ENCODE results near the gene CHCHD6.

Gene CHCHD6

GRCh38 chr3:126745760-126746394 lies 41.8 kb downstream of the CHCHD6 start:
- DNase-seq: no peak

GRCh38 chr3:126746395-126747177 lies 42.5 kb downstream of the CHCHD6 start:
- no peak for DNase-seq

DNA sequence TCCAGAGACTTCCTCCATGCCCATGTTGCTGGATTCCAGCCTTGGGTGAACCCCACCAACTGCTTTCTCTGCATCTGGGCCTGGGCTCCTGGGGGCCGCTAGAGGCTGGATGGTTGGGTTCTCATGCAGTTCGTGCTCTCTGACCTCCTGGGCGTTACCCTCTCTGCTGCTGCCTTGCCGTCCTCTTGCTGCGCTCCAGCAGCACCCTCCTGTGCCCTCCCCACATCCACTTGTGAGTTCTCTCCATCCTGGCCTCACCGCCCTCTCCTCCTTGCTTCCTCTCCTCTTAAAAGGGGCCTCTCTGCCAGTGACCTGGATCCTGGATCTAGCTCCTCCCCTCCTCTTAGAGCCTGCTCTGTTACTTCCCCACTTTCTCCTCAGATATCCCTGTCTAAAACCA lies 43.7 kb downstream of the CHCHD6 start:
- DNase-seq: no peak

GRCh38 chr3:126748701-126749546 lies 44.9 kb downstream of the CHCHD6 start:
- no peak for DNase-seq

DNA sequence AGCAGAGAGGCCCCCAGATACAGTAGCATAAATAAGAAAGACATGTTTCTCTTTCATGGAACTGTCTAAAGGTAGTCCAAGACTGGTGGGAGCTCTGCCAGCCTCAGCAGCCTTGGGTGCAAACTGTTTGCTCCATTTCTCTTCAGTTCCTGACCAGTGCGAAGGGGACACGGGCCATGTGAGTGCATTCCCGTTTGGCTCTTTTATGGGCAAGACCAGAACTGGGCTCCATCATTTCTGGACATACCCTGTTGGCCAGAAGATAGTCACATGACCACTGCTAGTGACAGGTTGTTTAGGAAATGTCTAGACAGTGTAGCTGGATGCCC lies 45.5 kb downstream of the CHCHD6 start:
- no peak for DNase-seq

DNA sequence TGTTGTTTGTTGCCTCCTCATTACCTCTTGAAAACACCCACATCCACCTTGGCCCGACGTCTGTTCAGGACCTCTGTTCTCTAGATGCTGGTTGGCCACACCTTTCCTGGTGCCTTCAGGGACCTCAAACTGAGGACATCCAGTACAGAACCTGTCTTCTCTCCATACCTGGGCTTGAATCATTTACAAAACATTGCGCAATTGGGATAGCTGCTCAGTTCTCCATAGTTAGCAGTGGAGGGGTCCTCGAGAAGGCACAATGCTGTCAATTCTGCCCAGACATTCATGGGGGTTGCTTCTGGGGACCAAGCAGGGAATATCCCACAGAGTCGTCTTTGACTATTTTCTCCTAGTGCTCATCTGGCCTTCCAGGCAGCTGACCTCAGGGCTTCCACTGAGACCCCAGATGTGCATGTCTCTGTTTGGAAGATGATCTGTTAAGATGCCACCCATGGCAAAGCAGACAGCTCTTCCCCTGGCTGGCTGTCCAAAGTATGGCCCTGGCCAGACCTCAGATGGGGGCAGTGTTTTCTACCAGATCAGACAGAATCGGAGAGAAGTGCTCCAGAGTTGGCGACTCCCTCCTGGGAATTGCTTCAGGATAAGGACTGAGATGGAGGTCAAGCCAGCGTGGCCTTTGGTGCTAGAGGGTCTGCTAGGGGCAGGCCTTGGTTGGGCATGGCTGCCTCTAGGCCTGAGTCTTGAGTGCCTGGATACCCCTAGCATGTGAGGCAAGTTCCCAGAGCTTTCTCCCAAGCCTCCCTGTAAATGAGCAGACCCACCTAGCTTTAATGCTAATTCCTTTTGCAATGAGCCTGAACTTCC lies 46.1 kb downstream of the CHCHD6 start:
- DNase-seq: no peak

DNA sequence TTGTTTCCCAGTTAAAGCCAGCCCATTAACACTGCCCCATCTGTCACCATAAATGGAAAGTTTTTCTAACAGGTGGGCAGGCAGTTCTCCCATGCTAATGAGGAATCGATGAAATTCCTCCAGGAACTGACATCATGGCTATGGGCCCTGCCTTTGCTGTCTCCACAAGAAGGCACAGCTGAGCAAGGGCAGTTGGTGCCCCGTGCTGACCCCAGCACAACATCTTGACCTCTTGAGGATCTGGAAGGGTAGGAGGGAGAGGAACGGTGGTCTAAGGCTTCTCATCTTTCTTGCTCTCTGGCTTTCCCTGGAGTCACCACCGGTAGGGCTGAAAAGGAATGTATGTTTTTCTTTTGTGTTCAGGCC lies 46.7 kb downstream of the CHCHD6 start:
- DNase-seq: no peak

DNA sequence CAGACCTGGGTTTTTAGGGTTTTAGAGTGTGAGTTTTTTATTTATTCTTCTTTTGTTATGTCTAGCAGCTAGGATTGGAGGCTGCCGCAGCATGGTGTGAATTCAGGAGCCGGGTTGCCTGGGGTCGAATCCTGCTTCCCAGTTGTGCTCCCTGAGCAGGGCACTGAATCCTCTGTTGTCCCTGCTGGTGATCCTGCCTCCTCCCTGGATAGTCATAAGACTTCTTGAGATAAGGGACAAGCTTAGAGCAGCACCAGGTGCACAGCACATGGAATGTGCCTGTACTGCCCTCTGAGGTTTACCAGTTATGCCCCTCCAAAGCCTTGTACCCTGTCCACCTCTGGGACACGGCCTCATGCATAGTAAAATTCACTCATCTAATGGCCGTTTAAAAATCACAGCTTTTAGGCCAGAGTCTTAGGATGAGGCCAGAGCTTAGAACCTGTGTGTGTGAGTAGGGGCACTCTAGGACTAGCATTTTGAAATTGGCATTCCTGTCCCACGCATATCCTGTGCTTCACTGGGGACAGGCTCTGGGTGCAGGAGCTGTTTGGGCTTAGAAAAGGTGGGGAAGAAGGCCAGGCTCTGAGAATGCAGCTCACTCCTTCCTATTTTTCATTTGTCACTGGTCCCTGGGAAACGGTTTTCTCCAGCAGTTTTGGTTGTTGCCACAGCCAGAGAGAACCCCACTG lies 47.7 kb downstream of the CHCHD6 start:
- DNase-seq: no peak

DNA sequence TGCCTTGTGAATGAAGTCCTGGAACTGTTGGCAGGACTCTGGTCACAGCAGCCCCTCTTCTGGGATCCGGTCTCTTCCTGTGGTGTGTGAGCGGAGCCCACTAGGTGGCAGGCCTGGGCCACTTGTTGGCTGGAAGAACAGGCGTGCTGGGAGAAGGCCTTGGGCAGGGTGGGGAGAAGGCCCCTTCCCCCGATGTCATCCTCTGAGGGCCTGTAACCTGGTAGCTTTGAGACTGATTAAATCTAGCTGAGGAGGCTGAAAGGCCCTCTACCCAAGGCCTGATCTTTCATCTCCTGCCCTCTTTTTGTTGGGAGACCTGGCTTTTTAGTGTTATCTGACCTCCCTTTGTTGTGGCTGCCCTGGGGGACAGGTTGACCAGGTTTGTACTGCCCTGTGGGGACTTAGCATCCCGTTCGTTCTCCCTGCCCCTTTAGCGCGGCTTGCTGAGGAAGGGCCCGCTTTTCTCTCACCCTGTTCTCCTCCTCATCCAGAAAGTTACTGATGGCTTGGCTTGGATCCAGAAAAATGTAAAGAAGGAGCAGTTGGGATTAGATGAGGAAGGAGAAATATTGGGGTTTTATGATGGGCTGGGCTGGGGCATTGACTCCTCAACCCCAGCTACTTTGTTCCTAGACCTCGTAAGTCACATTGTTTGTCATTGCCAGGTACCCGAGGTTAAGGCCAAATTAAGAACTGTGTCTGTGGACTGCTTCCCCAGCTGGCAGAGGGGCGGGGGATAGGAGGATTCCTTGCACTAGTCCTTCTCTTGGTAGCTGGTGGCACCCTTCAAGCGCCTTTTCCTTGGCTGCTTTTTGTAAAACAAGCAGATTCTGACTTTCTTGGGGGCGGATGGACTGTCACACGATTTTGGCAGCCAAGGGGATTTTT lies 48.5 kb downstream of the CHCHD6 start:
- DNase-seq: peak in 3 of 4 experiments; percentile 6 to 17 (median 11)

GRCh38 chr3:126753191-126754160 lies 49.4 kb downstream of the CHCHD6 start:
- DNase-seq: no peak

- DNase-seq: no peak
Observed at GRCh38 chr3:126755866-126756265, 51.8 kb downstream of the CHCHD6 start.

- no peak for DNase-seq
Observed at GRCh38 chr3:126758026-126758425, 54.0 kb downstream of the CHCHD6 start.

- no peak for DNase-seq
Observed at GRCh38 chr3:126758882-126759281, 54.8 kb downstream of the CHCHD6 start.

- no peak for DNase-seq
Observed at GRCh38 chr3:126760541-126760940, 56.5 kb downstream of the CHCHD6 start.

- no peak for DNase-seq
Observed at GRCh38 chr3:126763035-126763434, 59.0 kb downstream of the CHCHD6 start.

- no peak for DNase-seq
Observed at GRCh38 chr3:126765187-126766069, 61.4 kb downstream of the CHCHD6 start.

DNA sequence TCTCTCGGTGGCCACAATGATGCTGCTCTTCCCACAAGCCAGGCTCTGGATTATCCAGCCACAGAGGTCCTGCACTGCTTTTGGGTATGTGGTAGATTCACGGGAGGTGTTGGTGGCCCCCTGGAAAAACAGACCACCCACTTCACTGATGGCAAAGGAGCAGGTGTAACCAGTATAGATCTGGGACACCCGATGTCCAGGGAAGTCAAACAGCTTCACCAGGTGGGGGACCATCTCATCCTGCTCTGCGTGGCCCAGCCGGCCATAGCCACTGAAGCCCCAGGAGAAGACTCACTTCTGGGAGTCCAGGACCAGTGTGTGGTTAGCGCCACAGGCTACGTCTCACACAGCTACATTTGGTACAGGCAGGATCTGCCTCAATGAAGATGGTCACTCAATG lies 62.6 kb downstream of the CHCHD6 start:
- DNase-seq: no peak

DNA sequence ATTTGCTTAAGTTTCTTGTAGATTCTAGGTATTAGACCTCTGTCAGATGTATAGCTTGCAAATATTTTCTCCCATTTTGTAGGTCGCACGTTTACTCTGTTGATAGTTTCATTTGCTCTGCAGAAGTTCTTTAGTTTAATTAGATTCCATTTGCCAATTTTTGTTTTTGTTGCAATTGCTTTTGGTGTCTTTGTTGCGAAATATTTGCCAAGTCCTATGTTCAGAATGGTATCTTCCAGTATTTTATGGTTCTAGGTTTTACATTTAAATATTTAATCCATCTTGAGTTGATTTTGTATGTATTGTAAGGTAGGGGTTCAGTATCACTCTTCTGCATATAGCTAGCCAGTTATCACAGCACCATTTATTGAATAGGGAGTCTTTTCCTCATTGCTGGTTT lies 64.9 kb downstream of the CHCHD6 start:
- no peak for DNase-seq

DNA sequence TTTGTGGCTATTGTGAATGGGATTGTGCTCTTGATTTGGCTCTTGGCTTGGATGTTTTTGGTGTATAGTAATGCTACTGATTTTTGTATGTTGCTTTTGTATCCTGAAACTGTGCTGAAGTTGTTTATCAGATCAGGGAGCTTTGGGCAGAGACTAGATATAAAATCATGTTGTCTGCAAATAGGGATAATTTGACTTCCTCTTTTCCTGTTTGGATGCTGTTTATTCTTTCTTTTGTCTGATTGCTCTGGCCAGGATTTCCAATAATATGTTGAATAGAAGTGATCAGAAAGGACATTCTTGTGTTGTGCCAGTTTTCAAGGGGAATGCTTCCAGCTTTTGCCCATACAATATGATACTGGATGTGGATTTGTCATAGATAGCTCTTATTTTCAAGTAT lies 66.1 kb downstream of the CHCHD6 start:
- no peak for DNase-seq

Data from activated CD4-positive, CD25-positive, alpha-beta regulatory T cell (primary cell).